ENCODE data around the gene DUSP14. TPM values are rescaled to one million over a fixed set of nuclear protein-coding genes. Genes with fewer than 3 reads are reported as not detected.

The DUSP14 gene
- total RNA-seq, 2 experiments from 2014 or later: 14.6 to 16.3 TPM

GRCh38 chr17:37488607-37489196, 989 bp upstream of the DUSP14 start:
- peak overlapping the region; percentile 91 for H3K4me3 Mint-ChIP-seq
- H3K9me3 Mint-ChIP-seq: no peaks in the 10 kb centered on the region
- DNase-seq: peak; percentile 59
- H3K27ac Mint-ChIP-seq: peak overlapping the region; percentile 76
- no peaks in the 10 kb centered on the region for H3K27me3 Mint-ChIP-seq
- H3K4me1 Mint-ChIP-seq: peaks cover 38% of the 10 kb centered on the region
- peaks cover 4% of the 10 kb centered on the region for H3K36me3 Mint-ChIP-seq (ENCODE audit: low read depth)
- CTCF ChIA-PET: interaction anchor here (0.8 to 1.1 kb wide), 2 partner anchors 38 to 115 kb away, joined by 3 to 4 read pairs; no protein-coding TSS in a partner anchor
- POLR2A ChIA-PET: interaction anchor here (0.9 to 2.3 kb wide), 11 partner anchors 9 to 121 kb away, joined by 3 to 15 read pairs (median 3); partner anchors contain the start of genes ACACA, SYNRG and TADA2A

- ChIA-PET POLR2A (interaction anchor here (0.6 to 2.3 kb wide), 5 partner anchors 9 to 83 kb away, joined by 3 to 15 read pairs (median 5); partner anchors contain the start of genes ACACA and TADA2A), CTCF (no interaction called here)
- H3K27ac Mint-ChIP-seq: peak overlapping the region; percentile 80
- peak overlapping the region; percentile 86 for H3K4me3 Mint-ChIP-seq
- H3K36me3 Mint-ChIP-seq (ENCODE audit: low read depth): peaks cover 2% of the 10 kb centered on the region
- peak; percentile 74 for DNase-seq
- H3K4me1 Mint-ChIP-seq: peaks cover 40% of the 10 kb centered on the region
- H3K27me3 Mint-ChIP-seq: no peaks in the 10 kb centered on the region
- no peaks in the 10 kb centered on the region for H3K9me3 Mint-ChIP-seq
Measured at GRCh38 chr17:37490022-37490587, 414 bp downstream of the DUSP14 start.

- H3K4me1 Mint-ChIP-seq: peaks cover 40% of the 10 kb centered on the region
Measured at GRCh38 chr17:37490638-37491614, 1.2 kb downstream of the DUSP14 start.

GRCh38 chr17:37492167-37492566, 2.5 kb downstream of the DUSP14 start:
- H3K36me3 Mint-ChIP-seq (ENCODE audit: low read depth): no peaks in the 10 kb centered on the region
- H3K4me1 Mint-ChIP-seq: peaks cover 40% of the 10 kb centered on the region
- CTCF ChIA-PET: interaction anchor here (0.7 kb wide), 1 partner anchor 1676 kb away, joined by 4 read pairs; no protein-coding TSS in a partner anchor
- no peaks in the 10 kb centered on the region for H3K27me3 Mint-ChIP-seq
- DNase-seq: no peak
- no peaks in the 10 kb centered on the region for H3K9me3 Mint-ChIP-seq
- H3K4me3 Mint-ChIP-seq: no peak overlapping the region
- POLR2A ChIA-PET: interaction anchor here (0.9 to 1.8 kb wide), 3 partner anchors 9 to 85 kb away, joined by 3 to 5 read pairs (median 4); no protein-coding TSS in a partner anchor
- no peak overlapping the region for H3K27ac Mint-ChIP-seq

More at GRCh38 chr17:37490638-37491614, 1.2 kb downstream of the DUSP14 start:
- ChIA-PET POLR2A (interaction anchor here (0.8 to 1.8 kb wide), 4 partner anchors 8 to 85 kb away, joined by 3 to 5 read pairs (median 4); no protein-coding TSS in a partner anchor), CTCF (interaction anchor here (1.1 to 1.2 kb wide), 2 partner anchors 61 to 325 kb away, joined by 3 read pairs; no protein-coding TSS in a partner anchor)
- Mint-ChIP-seq H3K9me3 (no peaks in the 10 kb centered on the region), H3K27me3 (no peaks in the 10 kb centered on the region), H3K27ac (peak overlapping the region; percentile 80), H3K4me3 (peak overlapping the region; percentile 86), H3K36me3 (ENCODE audit: low read depth) (no peaks in the 10 kb centered on the region)
- peak; percentile 20 for DNase-seq

- Mint-ChIP-seq H3K4me1 (peaks cover 33% of the 10 kb centered on the region), H3K27ac (no peak overlapping the region)
- POLR2A ChIA-PET: no interaction called here
Measured at GRCh38 chr17:37493249-37494027, 3.7 kb downstream of the DUSP14 start.

GRCh38 chr17:37494401-37494831, 4.7 kb downstream of the DUSP14 start:
- CTCF ChIA-PET: interaction anchor here (0.9 to 1.2 kb wide), 2 partner anchors 13 to 121 kb away, joined by 3 to 6 read pairs; no protein-coding TSS in a partner anchor
- POLR2A ChIA-PET: interaction anchor here (1.4 kb wide), 1 partner anchor 86 kb away, joined by 4 read pairs; no protein-coding TSS in a partner anchor
- H3K4me3 Mint-ChIP-seq: no peak overlapping the region
- no peak for DNase-seq
- H3K9me3 Mint-ChIP-seq: no peaks in the 10 kb centered on the region
- H3K4me1 Mint-ChIP-seq: peaks cover 26% of the 10 kb centered on the region
- H3K36me3 Mint-ChIP-seq (ENCODE audit: low read depth): no peaks in the 10 kb centered on the region
- no peaks in the 10 kb centered on the region for H3K27me3 Mint-ChIP-seq
- no peak overlapping the region for H3K27ac Mint-ChIP-seq

More at GRCh38 chr17:37493249-37494027, 3.7 kb downstream of the DUSP14 start:
- Mint-ChIP-seq H3K9me3 (no peaks in the 10 kb centered on the region), H3K36me3 (ENCODE audit: low read depth) (no peaks in the 10 kb centered on the region), H3K27me3 (no peaks in the 10 kb centered on the region), H3K4me3 (no peak overlapping the region)
- DNase-seq: no peak
- CTCF ChIA-PET: interaction anchor here (1.2 kb wide), 1 partner anchor 14 kb away, joined by 6 read pairs; no protein-coding TSS in a partner anchor

- ChIA-PET CTCF (no interaction called here), POLR2A (interaction anchor here (1.4 kb wide), 1 partner anchor 86 kb away, joined by 4 read pairs; no protein-coding TSS in a partner anchor)
- Mint-ChIP-seq H3K9me3 (no peaks in the 10 kb centered on the region), H3K27ac (no peak overlapping the region), H3K4me1 (peaks cover 26% of the 10 kb centered on the region), H3K36me3 (ENCODE audit: low read depth) (no peaks in the 10 kb centered on the region), H3K4me3 (no peak overlapping the region), H3K27me3 (no peaks in the 10 kb centered on the region)
- DNase-seq: no peak
Measured at GRCh38 chr17:37494971-37495370, 5.3 kb downstream of the DUSP14 start.

GRCh38 chr17:37500378-37500777, 10.7 kb downstream of the DUSP14 start:
- no peaks in the 10 kb centered on the region for H3K27me3 Mint-ChIP-seq
- ChIA-PET CTCF (interaction anchor here (0.6 kb wide), 1 partner anchor 64 kb away, joined by 3 read pairs; no protein-coding TSS in a partner anchor), POLR2A (interaction anchor here (1.4 kb wide), 1 partner anchor 12 kb away, joined by 3 read pairs; no protein-coding TSS in a partner anchor)
- no peak overlapping the region for H3K4me3 Mint-ChIP-seq
- no peaks in the 10 kb centered on the region for H3K9me3 Mint-ChIP-seq
- peaks cover 2% of the 10 kb centered on the region for H3K36me3 Mint-ChIP-seq (ENCODE audit: low read depth)
- H3K27ac Mint-ChIP-seq: no peak overlapping the region
- H3K4me1 Mint-ChIP-seq: peaks cover 2% of the 10 kb centered on the region
- DNase-seq: no peak

GRCh38 chr17:37502009-37502936, 12.6 kb downstream of the DUSP14 start:
- H3K9me3 Mint-ChIP-seq: no peaks in the 10 kb centered on the region
- no peak overlapping the region for H3K4me3 Mint-ChIP-seq
- no peak for DNase-seq
- peaks cover 2% of the 10 kb centered on the region for H3K36me3 Mint-ChIP-seq (ENCODE audit: low read depth)
- ChIA-PET CTCF (interaction anchor here (0.5 kb wide), 1 partner anchor 42 kb away, joined by 3 read pairs; no protein-coding TSS in a partner anchor), POLR2A (interaction anchor here (1.3 kb wide), 1 partner anchor 9 kb away, joined by 4 read pairs; no protein-coding TSS in a partner anchor)
- H3K27me3 Mint-ChIP-seq: no peaks in the 10 kb centered on the region
- no peak overlapping the region for H3K27ac Mint-ChIP-seq
- H3K4me1 Mint-ChIP-seq: peaks cover 8% of the 10 kb centered on the region

- Mint-ChIP-seq H3K36me3 (ENCODE audit: low read depth) (peaks cover 2% of the 10 kb centered on the region), H3K27ac (no peak overlapping the region), H3K27me3 (no peaks in the 10 kb centered on the region), H3K9me3 (no peaks in the 10 kb centered on the region), H3K4me1 (peaks cover 8% of the 10 kb centered on the region), H3K4me3 (no peak overlapping the region)
- ChIA-PET CTCF (no interaction called here), POLR2A (interaction anchor here (1.3 kb wide), 1 partner anchor 8 kb away, joined by 4 read pairs; no protein-coding TSS in a partner anchor)
- DNase-seq: no peak
Measured at GRCh38 chr17:37503148-37503547, 13.5 kb downstream of the DUSP14 start.

- Mint-ChIP-seq H3K27me3 (no peaks in the 10 kb centered on the region), H3K27ac (no peak overlapping the region), H3K36me3 (ENCODE audit: low read depth) (peaks cover 2% of the 10 kb centered on the region), H3K9me3 (no peaks in the 10 kb centered on the region), H3K4me3 (no peak overlapping the region), H3K4me1 (peaks cover 9% of the 10 kb centered on the region)
- ChIA-PET CTCF (interaction anchor here (1.9 kb wide), 1 partner anchor 9 kb away, joined by 4 read pairs; no protein-coding TSS in a partner anchor), POLR2A (interaction anchor here (1.5 kb wide), 1 partner anchor 9 kb away, joined by 3 read pairs; no protein-coding TSS in a partner anchor)
- no peak for DNase-seq
Measured at GRCh38 chr17:37505333-37505732, 15.6 kb downstream of the DUSP14 start.
